Measurements from ENCODE around the gene UPF2. TPM values are rescaled to one million over a fixed set of nuclear protein-coding genes. Genes with fewer than 3 reads are reported as not detected.
"Not testable (repeated sequence)": the region's sequence is repeated elsewhere in the genome, so short reads cannot be mapped to it uniquely, and the experiment has no call there.

The UPF2 gene
- total RNA-seq, 3 donors from 2014 or later: 22.4 to 32.9 (median 29.2) TPM

DNA sequence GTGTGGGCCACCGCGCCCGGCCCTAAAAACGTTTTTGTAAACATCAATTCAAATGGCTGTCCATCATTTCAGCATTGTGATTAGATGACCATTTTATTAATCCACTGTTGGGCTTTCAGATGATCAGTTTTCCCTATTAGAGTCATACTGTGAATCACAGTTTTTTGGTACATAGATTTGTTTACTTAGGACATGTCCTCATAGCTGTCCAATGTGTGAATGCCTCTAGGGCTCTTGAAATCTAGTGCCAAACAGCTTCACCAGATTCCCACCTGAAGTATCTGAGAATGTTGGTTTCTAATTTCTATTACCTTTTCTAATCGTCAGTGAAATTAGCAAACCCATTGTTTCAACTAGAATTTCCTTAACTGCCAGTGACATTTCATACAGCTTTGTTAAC lies 66.8 kb downstream of the UPF2 start:
- H3K4me1 ChIP-seq: no peaks in the 10 kb centered on the region
- no peak overlapping the region for H3K4me3 ChIP-seq
- no peaks in the 10 kb centered on the region for H3K36me3 ChIP-seq
- DNase-seq (ENCODE audit: low spot score in 2 of 2): no peak
- H3K27me3 ChIP-seq: no peaks in the 10 kb centered on the region
- TF ChIP-seq POLR2A (IDR thresholded peaks at IDR 0.05) (no peak), POLR2AphosphoS5 (IDR thresholded peaks at IDR 0.05) (no peak)
- TF ChIP-seq, protein P1, sequence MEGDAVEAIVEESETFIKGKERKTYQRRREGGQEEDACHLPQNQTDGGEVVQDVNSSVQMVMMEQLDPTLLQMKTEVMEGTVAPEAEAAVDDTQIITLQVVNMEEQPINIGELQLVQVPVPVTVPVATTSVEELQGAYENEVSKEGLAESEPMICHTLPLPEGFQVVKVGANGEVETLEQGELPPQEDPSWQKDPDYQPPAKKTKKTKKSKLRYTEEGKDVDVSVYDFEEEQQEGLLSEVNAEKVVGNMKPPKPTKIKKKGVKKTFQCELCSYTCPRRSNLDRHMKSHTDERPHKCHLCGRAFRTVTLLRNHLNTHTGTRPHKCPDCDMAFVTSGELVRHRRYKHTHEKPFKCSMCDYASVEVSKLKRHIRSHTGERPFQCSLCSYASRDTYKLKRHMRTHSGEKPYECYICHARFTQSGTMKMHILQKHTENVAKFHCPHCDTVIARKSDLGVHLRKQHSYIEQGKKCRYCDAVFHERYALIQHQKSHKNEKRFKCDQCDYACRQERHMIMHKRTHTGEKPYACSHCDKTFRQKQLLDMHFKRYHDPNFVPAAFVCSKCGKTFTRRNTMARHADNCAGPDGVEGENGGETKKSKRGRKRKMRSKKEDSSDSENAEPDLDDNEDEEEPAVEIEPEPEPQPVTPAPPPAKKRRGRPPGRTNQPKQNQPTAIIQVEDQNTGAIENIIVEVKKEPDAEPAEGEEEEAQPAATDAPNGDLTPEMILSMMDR (IDR thresholded peaks at IDR 0.05): no peak
- H3K27ac ChIP-seq: no peak overlapping the region
- no peaks in the 10 kb centered on the region for H3K9me3 ChIP-seq
- intact Hi-C loops (cut with DNase I; ENCODE audit: low total_unique reads): no loop called here

DNA sequence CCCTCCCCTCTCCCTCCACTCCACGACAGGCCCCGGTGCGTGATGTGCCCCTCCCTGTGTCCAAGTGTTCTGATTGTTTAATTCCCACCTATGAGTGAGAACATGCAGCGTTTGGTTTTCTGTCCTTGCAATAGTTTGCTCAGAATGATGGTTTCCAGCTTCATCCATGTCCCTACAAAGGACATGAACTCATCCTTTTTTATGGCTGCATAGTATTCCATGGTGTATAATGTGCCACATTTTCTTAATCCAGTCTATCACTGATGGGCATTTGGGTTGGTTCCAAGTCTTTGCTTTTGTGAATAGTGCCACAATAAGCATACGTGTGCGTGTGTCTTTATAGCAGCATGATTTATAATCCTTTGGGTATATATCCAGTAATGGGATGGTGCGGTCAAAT lies 70.1 kb downstream of the UPF2 start:
- H3K27me3 ChIP-seq; H3K4me3 ChIP-seq; H3K27ac ChIP-seq; DNase-seq (ENCODE audit: low spot score in 2 of 2); H3K4me1 ChIP-seq; H3K9me3 ChIP-seq; H3K36me3 ChIP-seq; intact Hi-C loops (cut with DNase I; ENCODE audit: low total_unique reads): not testable (repeated sequence)

DNA sequence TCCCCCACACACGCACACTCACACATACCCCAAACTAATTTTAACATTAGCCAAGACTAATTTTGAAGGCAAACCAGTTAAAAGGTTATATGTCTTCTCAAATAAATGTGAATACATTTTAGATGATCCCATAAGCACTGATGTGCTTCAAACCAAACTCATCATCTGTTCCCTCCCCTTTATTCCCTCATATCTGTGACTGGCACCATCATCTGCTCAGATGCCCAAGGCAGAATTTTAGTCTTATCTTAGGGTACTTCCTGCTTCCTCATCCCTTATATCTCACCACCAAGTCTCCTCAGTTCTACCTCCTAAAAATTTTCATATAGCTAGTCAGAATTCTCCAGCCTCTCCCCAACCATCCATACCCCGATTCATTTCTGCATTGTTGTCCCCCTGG lies 80.4 kb downstream of the UPF2 start:
- Histone ChIP-seq H3K4me3 (no peak overlapping the region), H3K4me1 (no peaks in the 10 kb centered on the region), H3K36me3 (no peaks in the 10 kb centered on the region), H3K9me3 (no peaks in the 10 kb centered on the region), H3K27me3 (no peaks in the 10 kb centered on the region), H3K27ac (no peak overlapping the region)
- TF ChIP-seq POLR2AphosphoS5 (IDR thresholded peaks at IDR 0.05) (no peak), POLR2A (IDR thresholded peaks at IDR 0.05) (no peak)
- TF ChIP-seq, protein P1 (IDR thresholded peaks at IDR 0.05): no peak
- intact Hi-C loops (cut with DNase I; ENCODE audit: low total_unique reads): no loop called here
- no peak for DNase-seq (ENCODE audit: low spot score in 2 of 2)

DNA sequence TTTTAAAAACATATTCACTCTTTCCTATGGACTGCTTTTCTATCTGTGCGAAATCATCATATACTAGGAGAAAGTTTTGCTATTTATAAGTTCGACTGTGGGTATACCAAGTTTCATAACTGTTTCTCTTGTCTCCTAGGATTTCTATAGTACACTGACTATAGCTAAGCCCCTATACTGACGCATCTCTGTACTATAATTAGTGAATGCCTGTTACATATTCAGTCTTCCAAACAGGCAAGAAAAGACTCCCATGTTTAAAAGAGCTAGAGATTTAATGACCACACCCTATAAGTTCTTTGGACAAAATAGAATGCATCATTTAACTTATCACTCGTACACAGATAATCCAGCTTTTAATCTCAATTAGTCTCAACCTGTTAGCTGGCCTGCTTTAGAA lies 80.8 kb downstream of the UPF2 start:
- H3K36me3 ChIP-seq: no peaks in the 10 kb centered on the region
- H3K4me3 ChIP-seq: no peak overlapping the region
- H3K4me1 ChIP-seq: no peaks in the 10 kb centered on the region
- intact Hi-C loops (cut with DNase I; ENCODE audit: low total_unique reads): no loop called here
- no peaks in the 10 kb centered on the region for H3K9me3 ChIP-seq
- H3K27me3 ChIP-seq: no peaks in the 10 kb centered on the region
- TF ChIP-seq, protein P1 (IDR thresholded peaks at IDR 0.05): no peak
- TF ChIP-seq POLR2AphosphoS5 (IDR thresholded peaks at IDR 0.05) (no peak), POLR2A (IDR thresholded peaks at IDR 0.05) (no peak)
- no peak overlapping the region for H3K27ac ChIP-seq
- DNase-seq (ENCODE audit: low spot score in 2 of 2): no peak

DNA sequence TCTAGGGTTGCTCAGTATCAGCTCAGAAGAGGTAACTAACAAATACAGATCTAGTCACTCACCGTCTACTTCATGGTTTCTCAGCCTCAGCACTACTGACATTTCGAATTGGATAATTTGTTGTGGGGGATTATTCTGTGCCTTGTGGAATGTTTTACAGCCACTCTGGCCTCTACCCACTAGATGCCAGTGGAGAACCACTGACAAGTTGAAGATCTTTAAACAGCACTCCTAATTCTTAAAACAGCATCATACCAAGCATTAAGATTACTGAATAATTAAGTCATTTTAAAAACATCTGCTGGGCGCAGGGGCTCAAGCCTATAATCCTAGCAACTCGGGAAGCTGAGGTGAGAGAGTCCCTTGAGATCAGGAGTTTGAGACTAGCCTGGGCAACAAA lies 82.6 kb downstream of the UPF2 start:
- intact Hi-C loops (cut with DNase I; ENCODE audit: low total_unique reads): no loop called here
- Histone ChIP-seq H3K4me1 (no peaks in the 10 kb centered on the region), H3K4me3 (no peak overlapping the region), H3K27me3 (no peaks in the 10 kb centered on the region), H3K9me3 (no peaks in the 10 kb centered on the region), H3K27ac (no peak overlapping the region), H3K36me3 (no peaks in the 10 kb centered on the region)
- TF ChIP-seq, protein P1 (IDR thresholded peaks at IDR 0.05): no peak
- TF ChIP-seq POLR2AphosphoS5 (IDR thresholded peaks at IDR 0.05): no peak
- TF ChIP-seq POLR2A (IDR thresholded peaks at IDR 0.05): no peak
- DNase-seq (ENCODE audit: low spot score in 2 of 2): no peak

DNA sequence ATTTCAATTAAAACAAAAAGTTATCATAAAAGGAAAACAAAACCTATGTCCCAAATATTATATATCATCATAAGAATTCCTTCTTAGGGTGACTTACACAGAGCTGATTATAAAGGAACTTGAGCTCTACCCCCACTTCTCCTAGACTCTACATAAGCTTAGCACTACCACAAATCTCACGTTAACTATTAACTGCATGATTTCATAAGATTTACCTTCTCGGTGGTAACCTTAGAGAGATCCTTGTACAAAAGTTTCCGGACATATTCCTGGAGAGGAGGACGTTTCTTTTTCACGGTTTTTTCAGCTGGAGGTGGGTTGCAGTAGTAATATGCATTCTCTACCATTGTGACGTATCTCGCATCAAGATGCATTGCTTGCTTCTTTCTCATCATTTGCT lies 83.7 kb downstream of the UPF2 start:
- H3K9me3 ChIP-seq: no peaks in the 10 kb centered on the region
- no peaks in the 10 kb centered on the region for H3K36me3 ChIP-seq
- H3K4me3 ChIP-seq: no peak overlapping the region
- DNase-seq (ENCODE audit: low spot score in 2 of 2): no peak
- no peaks in the 10 kb centered on the region for H3K4me1 ChIP-seq
- H3K27me3 ChIP-seq: no peaks in the 10 kb centered on the region
- TF ChIP-seq POLR2AphosphoS5 (IDR thresholded peaks at IDR 0.05) (no peak), POLR2A (IDR thresholded peaks at IDR 0.05) (no peak)
- TF ChIP-seq, protein P1 (IDR thresholded peaks at IDR 0.05): no peak
- intact Hi-C loops (cut with DNase I; ENCODE audit: low total_unique reads): no loop called here
- H3K27ac ChIP-seq: no peak overlapping the region
